Left kidney (tissue), 2 donors: Measurements from ENCODE around the gene CALN1. TPM values are rescaled to one million over a fixed set of nuclear protein-coding genes. Genes with fewer than 3 reads are reported as not detected.
"Not testable (repeated sequence)": the region's sequence is repeated elsewhere in the genome, so short reads cannot be mapped to it uniquely, and the experiment has no call there.

Experiments used
- DNase-seq: peaks from one replicate; pipeline ENCODE4 v3.0.0-alpha.2; 2013
- polyA plus RNA-seq: library from polyadenylated mRNA; unstranded; fragments of 120-200 nt; gene quantifications from one replicate; pipeline ENCODE4 v1.2.1, GENCODE V29; 2013; ENCODE audit not compliant: insufficient read length

CALN1 gene
- polyA plus RNA-seq, 1 donor: 1.5 TPM

- DNase-seq: no peak
Observed at GRCh38 chr7:72409638-72410015, 2.5 kb downstream of the CALN1 start.

- no peak for DNase-seq
Observed at GRCh38 chr7:72408966-72409637, 3.0 kb downstream of the CALN1 start.

- no peak for DNase-seq
Observed at GRCh38 chr7:72406820-72407403, 5.2 kb downstream of the CALN1 start.

- DNase-seq: no peak
Observed at GRCh38 chr7:72405871-72406270, 6.3 kb downstream of the CALN1 start.

- DNase-seq: no peak
Observed at GRCh38 chr7:72405418-72405817, 6.7 kb downstream of the CALN1 start.

- no peak for DNase-seq
Observed at GRCh38 chr7:72404743-72405142, 7.4 kb downstream of the CALN1 start.

- no peak for DNase-seq
Observed at GRCh38 chr7:72403458-72404076, 8.6 kb downstream of the CALN1 start.

GRCh38 chr7:72394016-72394415, 18.1 kb downstream of the CALN1 start:
- DNase-seq: no peak

GRCh38 chr7:72391821-72392377, 20.2 kb downstream of the CALN1 start:
- no peak for DNase-seq

GRCh38 chr7:72386118-72386517, 26.0 kb downstream of the CALN1 start:
- DNase-seq: no peak

- DNase-seq: no peak
Observed at GRCh38 chr7:72362246-72362645, 49.9 kb downstream of the CALN1 start.

GRCh38 chr7:72345208-72345727, 66.9 kb downstream of the CALN1 start:
- no peak for DNase-seq

GRCh38 chr7:72343991-72344390, 68.1 kb downstream of the CALN1 start:
- no peak for DNase-seq

- DNase-seq: not testable (repeated sequence)
Observed at GRCh38 chr7:72343354-72343753, 68.8 kb downstream of the CALN1 start.

- no peak for DNase-seq
Observed at GRCh38 chr7:72337390-72338167, 74.6 kb downstream of the CALN1 start.

GRCh38 chr7:72336632-72337389, 75.3 kb downstream of the CALN1 start:
- no peak for DNase-seq

GRCh38 chr7:72336382-72336631, 75.8 kb downstream of the CALN1 start:
- no peak for DNase-seq

- no peak for DNase-seq
Observed at GRCh38 chr7:72335561-72336381, 76.4 kb downstream of the CALN1 start.

- no peak for DNase-seq
Observed at GRCh38 chr7:72334698-72335097, 77.4 kb downstream of the CALN1 start.

- DNase-seq: no peak
Observed at GRCh38 chr7:72334066-72334465, 78.1 kb downstream of the CALN1 start.

GRCh38 chr7:72326811-72327210, 85.3 kb downstream of the CALN1 start:
- no peak for DNase-seq
